T-helper 1 cell (primary cell): ENCODE measurements around the gene DCHS2.

Experiments
- DNase-seq, 5 donors: peaks; one replicate each; pipeline ENCODE4 v3.0.0-alpha.2; 2012 to 2020

DCHS2 gene

GRCh38 chr4:154441982-154442381 is 49.6 kb downstream of the DCHS2 start:
- no peak for DNase-seq

GRCh38 chr4:154441124-154441523 is 50.5 kb downstream of the DCHS2 start:
- no peak for DNase-seq

DNA sequence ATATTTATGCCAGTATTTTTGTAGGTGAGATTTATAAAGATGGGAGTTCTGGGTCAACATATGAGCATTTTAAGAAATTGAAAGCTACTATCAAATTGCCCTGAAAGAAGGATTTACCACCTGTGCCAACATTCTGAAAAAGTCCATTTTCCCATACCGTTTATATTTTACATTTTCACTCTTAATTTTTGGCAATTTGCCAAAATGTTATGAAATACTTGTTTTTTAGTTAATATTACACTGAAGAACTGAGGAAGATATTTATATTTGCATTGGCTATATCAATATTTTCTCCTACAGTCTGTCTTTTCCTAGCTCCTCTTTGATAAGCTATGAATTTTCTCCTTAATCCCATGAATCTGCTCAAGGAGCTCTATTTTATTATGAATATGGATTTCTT is 52.4 kb downstream of the DCHS2 start:
- no peak for DNase-seq

GRCh38 chr4:154435895-154436294 is 55.7 kb downstream of the DCHS2 start:
- no peak for DNase-seq

- no peak for DNase-seq
These were observed 58.1 kb downstream of the DCHS2 start for GRCh38 chr4:154433543-154433942.

DNA sequence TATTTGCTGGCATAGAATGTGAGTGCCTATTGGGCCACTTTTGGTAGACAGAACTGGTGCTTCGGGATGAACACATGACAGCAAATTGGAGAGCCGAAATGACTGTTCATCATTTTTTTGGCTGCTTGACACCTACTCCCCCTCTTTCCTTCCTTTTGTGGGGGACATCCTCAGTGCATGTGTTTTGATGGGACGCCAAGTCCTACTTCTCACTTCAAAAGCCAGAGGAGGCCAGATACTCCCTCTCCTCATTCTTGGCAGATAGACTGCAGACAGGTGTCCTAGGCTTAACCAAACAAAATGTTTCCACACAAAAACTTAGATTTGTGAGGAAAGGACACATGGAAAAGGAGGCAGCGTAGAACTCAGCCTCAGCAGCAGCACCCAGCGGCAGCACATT is 62.4 kb downstream of the DCHS2 start:
- no peak for DNase-seq

GRCh38 chr4:154427149-154427548 is 64.5 kb downstream of the DCHS2 start:
- no peak for DNase-seq

- DNase-seq: no peak
These were observed 66.1 kb downstream of the DCHS2 start for GRCh38 chr4:154425514-154425913.

GRCh38 chr4:154424810-154425484 is 66.7 kb downstream of the DCHS2 start:
- DNase-seq: no peak

DNA sequence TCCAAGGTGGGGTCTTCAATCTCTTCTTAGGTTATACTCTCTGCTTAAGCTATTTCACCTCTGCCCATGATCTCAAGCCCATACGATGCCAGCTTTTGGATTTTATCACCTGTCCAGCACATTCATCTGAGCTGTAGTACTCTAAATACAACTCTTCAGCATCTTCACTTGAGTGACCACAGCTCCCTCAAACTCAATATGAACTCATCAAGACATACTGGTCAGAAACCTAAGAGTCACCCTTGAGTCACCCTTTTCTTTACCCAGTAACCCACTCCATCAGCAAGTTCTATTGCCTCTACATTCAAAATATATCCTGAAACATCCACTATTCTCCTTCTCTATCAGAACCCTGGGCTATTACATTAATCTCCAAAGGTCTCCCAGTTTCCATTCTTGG is 69.4 kb downstream of the DCHS2 start:
- no peak for DNase-seq

DNA sequence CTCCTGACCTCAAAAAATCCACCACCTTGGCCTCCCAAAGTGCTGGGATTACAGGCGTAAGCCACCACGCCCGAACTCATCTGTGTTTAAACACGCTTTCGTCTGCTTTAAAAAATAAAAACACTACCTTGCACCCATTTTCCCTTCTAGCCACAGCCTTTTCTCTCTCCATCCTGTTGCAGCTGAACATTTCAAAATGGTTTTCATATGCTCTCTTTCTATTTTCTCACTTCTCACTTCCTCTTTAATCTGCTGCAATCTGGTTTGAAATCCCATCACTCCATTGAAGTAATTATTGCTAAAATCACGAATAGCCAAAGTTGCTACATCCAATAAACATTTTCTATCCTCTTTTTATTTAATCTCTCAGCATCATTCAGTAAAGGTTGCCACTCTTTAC is 70.0 kb downstream of the DCHS2 start:
- DNase-seq: no peak

DNA sequence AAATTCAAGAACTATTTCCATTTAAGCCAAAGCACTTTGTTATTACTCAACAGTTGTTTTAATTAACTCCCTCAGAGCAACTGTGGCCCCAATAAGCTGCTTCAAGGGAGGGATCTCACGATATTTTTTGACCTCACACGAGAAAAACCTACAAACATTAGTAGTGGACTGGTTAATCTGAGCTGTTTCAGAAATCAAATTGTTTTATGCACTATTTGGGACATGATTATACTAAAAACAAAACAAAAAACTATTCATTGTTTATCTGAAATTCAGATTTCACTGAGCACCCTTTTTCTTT is 74.3 kb downstream of the DCHS2 start:
- DNase-seq: no peak

GRCh38 chr4:154416190-154416547 is 75.4 kb downstream of the DCHS2 start:
- DNase-seq: no peak

- no peak for DNase-seq
These were observed 76.3 kb downstream of the DCHS2 start for GRCh38 chr4:154415313-154415712.

DNA sequence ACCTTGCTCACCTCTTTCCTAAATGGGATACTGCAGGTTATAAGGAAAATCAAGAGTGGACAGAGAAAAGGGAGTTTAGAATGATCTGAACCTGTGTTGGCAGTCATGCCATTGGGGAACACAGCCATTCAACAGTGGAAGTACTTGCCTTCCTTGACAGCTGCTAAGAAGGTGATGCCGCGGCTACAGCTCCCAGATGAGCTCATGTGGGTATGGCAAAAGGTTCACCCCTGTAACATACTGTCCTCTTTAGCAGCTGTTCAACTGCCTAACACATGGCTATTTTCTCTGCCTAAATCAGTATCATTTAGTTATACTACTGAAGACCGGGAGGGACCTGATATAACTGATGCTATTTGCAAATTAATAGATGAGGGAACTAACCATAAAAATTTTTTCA is 76.8 kb downstream of the DCHS2 start:
- no peak for DNase-seq

- DNase-seq: no peak
These were observed 77.2 kb downstream of the DCHS2 start for GRCh38 chr4:154414371-154414770.

GRCh38 chr4:154407443-154407842 is 84.2 kb downstream of the DCHS2 start:
- no peak for DNase-seq

GRCh38 chr4:154406018-154406795 is 85.4 kb downstream of the DCHS2 start:
- peak in 1 of 5 donors; percentile 4 for DNase-seq

DNA sequence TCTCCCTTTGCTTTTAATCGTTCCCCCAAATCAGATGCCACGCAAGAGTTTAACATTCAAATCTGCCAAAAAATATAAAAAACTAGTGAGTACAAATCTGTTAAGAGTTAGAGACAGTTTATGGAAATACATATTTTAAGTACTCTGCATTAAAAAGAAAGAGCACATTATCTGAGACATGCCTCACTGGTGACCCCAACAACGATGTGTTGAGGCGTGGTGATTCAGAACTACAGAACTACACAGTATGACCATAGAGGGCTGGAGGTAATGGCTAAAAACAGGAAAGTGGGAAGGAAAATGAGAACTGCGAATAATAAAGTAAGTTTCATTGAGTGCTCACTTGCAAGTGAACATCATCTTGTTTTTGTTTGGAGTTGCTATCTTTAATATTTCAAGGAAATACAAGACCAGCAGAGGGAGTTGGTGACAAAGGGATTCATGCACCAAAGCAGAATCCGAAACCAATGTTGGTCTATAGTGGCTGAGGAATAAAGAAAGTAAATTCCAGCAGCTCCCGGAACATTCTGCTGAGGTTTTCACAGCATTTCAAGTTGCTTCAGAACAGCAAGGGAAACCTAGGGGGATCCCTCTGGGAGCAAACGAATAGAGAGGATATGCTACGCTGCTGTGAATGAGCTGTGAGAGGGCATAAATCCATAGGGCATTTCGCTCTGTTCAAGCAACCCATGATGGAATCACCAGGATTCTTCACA is 92.2 kb downstream of the DCHS2 start:
- no peak for DNase-seq

DNA sequence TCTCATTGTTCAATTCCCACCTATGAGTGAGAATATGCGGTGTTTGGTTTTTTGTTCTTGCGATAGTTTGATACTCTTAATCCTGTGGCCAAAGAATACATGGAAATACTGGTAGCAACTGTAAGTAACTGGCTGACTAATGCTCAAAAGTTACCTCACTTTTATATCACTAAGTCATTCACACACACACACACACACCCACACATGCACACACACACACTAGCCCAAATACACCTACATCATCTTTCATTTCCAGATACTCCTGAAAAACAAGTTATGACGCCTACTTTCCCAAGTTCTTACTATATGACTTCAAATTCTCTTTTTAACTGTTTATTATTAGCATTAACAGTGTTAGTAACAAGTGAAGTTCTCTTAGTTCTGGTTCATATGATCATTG is 101.3 kb downstream of the DCHS2 start:
- DNase-seq: no peak

DNA sequence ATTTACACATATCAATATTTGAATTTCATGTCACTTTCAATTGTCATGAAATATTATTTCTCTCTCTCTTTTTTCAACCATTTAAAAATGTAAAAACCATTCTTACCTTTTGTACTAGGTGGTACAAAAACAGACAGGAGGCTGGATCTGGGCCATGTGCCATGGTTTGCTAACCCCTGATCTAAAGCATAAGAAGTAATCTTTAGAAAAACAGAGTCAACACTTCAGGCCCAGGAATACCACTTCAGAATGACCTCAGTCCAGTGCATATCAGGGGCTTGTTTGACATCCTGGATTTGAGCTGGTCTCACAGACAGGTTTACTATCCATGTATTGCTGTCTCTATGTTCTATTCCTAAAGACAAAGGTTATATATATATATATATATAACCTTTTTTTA is 102.5 kb downstream of the DCHS2 start:
- no peak for DNase-seq

DNA sequence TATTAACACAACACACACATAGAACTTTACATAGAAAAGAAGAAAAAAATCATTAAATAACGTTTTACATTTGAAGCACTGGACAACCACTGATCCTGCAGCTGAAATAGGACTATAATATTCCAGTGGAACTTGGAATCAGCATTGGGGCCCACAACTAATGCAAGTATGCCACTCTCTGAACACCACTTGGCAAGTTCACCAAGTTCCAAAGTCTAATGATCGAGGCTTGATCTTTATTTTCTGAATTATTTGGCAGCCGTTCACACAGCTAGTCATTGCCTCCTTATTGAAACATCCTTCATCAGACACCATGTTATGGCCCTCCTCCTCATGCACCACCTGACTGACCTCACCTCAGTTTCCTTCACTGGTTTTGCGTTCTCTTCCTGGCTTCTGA is 107.6 kb downstream of the DCHS2 start:
- no peak for DNase-seq

- DNase-seq: no peak
These were observed 115.1 kb downstream of the DCHS2 start for GRCh38 chr4:154376486-154376885.

DNA sequence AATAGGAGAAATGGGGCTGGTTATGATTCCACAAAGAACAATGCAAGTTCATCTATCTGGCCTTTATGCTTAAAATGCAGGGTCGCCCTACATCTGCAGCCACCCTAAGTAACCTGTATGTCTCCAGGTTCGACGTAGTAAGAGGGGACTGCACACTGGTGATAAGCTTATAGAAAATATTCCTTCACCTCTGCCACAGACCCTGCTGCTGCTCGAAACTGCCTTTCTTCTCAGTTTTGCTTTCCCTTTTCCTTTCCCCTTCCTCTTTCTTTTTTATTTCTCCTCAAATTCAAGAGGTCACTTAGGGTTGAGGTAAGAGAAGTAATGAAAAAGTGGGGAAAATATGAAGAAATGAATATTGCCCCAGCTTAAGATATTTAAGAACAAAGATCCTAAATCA is 123.5 kb downstream of the DCHS2 start:
- no peak for DNase-seq
